GM10248 (cell line): ENCODE measurements around the gene CIAO3.

ENCODE experiments used
- CTCF ChIA-PET: fragments of 300-600 bp; sonication (Branson Sonifier 250); formaldehyde crosslinking; extraction: SDS; loops from one replicate; lab custom pipeline; 2021; ENCODE audit warnings: antibody characterized with exemption; lab: Yijun Ruan, JAX
- POLR2A ChIA-PET: fragments of 350-650 bp; sonication (Branson Sonifier 250); formaldehyde crosslinking; extraction: SDS; loops from one replicate; lab custom pipeline; 2020; ENCODE audit warnings: antibody characterized with exemption; lab: Yijun Ruan, JAX
- DNase-seq: peaks from one replicate; pipeline ENCODE4 v3.0.0; 2012; ENCODE audit errors: extremely low spot score
- CTCF ChIP-seq: IDR thresholded peaks from 2 replicates; pipeline ENCODE4 v1.5.1; 2012; ENCODE audit warnings: mild to moderate bottlenecking, low read depth; ENCODE audit errors: extremely low read depth, missing control alignments, control extremely low read depth

The CIAO3 gene

GRCh38 chr16:733382-734207, 7.2 kb downstream of the CIAO3 start:
- POLR2A ChIA-PET: no interaction called here
- TF ChIP-seq CTCF: peak; percentile 19
- CTCF ChIA-PET: interaction anchor here (0.9 to 1.4 kb wide), 2 partner anchors 17 to 21 kb away, joined by 3 to 4 read pairs; no protein-coding TSS in a partner anchor
- no peak for DNase-seq

DNA sequence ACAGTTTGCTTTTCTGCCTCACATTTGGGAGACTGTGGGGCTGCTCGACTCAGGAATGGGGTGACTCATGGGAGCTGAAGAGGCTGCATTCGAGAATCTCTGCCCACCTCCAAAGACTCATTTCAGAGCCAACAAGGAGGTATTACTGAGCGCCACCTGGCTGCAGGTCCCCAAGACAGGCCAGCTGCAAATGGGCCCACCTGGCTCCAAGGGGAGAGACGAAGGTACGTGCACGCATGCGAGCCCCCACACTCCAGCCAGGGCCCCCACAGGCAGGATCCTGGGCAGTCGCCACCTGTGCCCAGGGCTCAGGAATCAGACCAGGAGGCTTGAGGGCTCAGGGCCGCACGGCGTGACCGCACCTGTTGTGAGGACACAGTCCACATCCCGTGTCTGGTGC, 7.9 kb downstream of the CIAO3 start:
- DNase-seq: no peak
- POLR2A ChIA-PET: no interaction called here
- CTCF ChIA-PET: interaction anchor here (0.9 kb wide), 1 partner anchor 18 kb away, joined by 3 read pairs; no protein-coding TSS in a partner anchor
- TF ChIP-seq CTCF: peak; percentile 12

DNA sequence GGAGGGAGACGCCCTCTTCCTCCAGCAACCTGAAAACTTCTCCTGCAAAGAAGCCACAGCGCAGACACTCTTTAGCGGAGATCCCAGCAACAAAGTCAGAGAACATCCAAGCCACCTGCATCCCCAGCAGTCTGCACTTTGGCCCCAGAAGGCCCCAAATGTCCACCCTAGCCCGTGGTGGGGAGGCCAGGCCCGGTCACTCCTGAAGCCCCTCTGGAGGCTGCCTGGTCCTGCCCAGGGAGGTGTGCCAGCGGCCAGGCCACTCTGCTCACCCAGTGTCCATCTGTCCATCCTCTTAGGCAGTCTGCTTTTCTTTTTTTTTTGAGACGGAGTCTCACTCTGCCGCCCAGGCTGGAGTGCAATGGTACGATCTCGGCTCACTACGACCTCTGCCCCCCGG, 8.5 kb downstream of the CIAO3 start:
- POLR2A ChIA-PET: no interaction called here
- no peak for TF ChIP-seq CTCF
- CTCF ChIA-PET: interaction anchor here (0.8 to 1.0 kb wide), 2 partner anchors 8 to 10 kb away, joined by 3 read pairs; partner anchors contain the start of gene CIAO3
- no peak for DNase-seq

DNA sequence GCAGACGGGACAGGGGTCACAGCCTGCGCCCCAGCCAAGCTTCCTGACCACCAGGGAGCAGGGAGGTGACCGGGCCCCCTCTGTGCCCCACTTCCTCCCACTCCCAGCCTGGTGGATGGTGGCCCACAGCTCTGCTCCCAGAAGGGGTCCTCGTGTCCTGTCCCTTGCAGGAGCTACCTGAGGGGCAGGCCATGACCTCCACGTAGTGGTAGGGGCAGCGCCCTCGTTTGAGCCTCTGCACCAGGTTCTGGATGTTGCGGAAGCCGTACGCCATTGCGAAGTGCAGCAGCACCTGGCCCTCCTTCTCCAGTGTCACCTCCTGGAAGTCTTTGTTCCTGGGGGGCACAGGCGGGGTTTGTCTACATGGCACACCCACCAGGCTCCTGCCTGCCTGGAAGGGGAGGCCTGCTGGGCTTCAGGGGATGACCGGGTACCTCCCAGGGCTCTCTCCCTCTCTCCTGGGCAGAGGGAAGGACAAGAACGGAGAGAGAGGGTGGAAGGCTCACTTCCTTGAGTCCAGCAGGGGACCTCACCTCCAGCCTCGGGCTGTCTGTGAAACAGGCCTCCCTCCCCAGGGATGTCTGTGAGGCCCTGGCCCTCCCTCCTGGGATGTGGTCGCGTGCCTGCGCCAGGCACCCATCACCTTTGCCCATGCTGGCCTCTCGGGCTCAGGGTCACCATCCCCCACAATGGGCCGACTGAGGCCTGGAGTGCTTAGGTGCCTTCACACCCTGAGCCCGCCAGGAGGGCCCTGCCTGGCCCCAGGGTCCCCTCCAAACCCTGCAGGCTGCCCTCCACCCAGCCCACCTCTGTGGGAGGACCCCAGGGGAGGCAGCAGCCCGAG, 9.9 kb downstream of the CIAO3 start:
- DNase-seq: no peak
- ChIA-PET POLR2A (no interaction called here), CTCF (interaction anchor here (0.8 to 2.1 kb wide), 7 partner anchors 8 to 54 kb away, joined by 3 to 11 read pairs (median 4); partner anchors contain the start of genes ANTKMT, CIAO3 and METRN)
- TF ChIP-seq CTCF: no peak

DNA sequence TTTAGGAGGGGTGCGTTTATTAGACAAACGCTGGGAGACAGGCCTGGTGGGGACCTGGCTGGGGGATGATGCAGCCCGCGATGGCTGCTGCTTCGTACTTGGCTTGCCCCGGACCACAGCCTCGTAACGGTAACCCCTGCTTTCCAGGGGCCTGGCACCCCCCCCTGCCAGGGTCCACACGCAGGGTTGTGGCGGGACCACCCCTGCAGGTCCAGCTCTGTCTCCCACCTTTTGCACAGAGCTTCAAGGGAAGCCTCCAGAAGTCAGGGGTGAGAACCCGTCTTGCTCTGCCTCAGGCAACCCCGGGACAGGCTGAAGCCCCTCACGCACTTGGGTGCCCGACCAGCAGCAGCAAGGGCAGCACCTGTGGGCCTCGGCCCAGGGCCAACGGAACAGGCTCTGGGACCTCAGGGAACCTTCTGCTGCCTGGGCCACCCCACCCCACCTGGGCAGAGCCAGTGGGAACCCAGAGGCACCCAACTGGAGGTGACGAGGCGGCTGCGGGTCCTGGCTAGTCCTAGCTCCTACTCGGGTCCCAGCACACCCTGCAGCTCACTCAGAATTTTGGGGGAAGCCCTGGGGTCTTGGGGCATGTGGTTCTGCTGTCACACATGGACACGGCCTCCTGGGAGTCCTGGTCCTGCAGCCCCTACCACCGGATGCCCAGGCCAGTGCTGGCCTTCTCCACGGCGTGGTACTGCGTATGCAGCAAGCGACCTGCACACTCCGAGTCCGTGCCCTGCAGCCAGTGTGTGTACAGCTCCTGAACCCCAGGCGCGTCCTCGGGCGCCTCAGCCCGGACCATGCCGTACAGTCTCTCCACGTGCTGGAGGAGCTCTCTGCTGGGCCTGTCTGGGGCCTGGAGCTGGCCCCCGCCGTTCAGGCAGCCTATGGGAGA, 10.8 kb downstream of the CIAO3 start:
- TF ChIP-seq CTCF: no peak
- DNase-seq: no peak
- ChIA-PET POLR2A (no interaction called here), CTCF (interaction anchor here (1.3 to 2.1 kb wide), 4 partner anchors 9 to 55 kb away, joined by 4 to 11 read pairs (median 6); partner anchors contain the start of genes ANTKMT and CIAO3)
